HG03175 (cell line): ENCODE data around the gene NEB.
"Not testable (repeated sequence)": the region's sequence is repeated elsewhere in the genome, so short reads cannot be mapped to it uniquely, and the experiment has no call there.

Experiments used
- ATAC-seq: cut with Tn5 transposase; IDR thresholded peaks from one replicate; pipeline ENCODE4 v1.9.1; 2021; ENCODE audit warnings: mild to moderate bottlenecking, moderate library complexity; ENCODE audit not compliant: unreplicated experiment

Gene NEB

DNA sequence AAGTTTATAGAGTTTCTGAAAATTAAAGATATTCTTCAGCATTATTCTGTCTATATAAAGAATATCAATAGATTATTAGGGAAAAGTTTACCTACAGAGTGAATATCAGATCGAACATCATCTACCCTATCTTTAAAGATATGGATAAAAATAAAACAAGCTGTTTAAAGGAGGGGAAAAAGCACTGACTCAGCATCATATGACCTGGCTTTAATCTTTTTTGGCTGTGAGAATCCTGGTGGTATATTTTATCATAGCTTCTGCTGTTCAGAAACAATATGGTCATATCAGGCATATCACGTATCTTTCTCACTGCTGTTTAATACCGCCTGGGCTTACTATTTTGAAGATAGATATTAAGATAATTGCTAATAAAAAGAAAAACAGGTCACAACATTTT lies 80.2 kb downstream of the NEB start:
- no peak for ATAC-seq

DNA sequence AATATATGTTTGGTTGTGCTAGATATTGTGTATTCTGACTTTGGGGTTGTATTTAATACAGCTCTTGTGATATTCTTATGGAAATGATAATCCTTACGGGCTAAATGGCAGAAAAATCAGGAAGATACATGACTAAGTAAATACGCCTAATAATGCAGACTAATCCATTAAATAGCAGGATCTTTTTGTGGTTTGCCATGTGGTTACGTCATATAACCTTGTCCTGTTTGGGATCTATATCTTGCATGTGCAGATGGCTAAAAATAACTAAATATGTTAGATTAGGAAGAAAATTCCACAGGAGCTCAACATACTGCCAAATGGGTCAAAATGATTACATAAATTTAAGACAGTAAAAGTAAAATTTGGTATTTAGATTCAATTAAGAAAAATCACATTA lies 83.0 kb downstream of the NEB start:
- no peak for ATAC-seq

GRCh38 chr2:151650456-151650855 lies 83.8 kb downstream of the NEB start:
- no peak for ATAC-seq

GRCh38 chr2:151649966-151650365 lies 84.3 kb downstream of the NEB start:
- ATAC-seq, result no peak

DNA sequence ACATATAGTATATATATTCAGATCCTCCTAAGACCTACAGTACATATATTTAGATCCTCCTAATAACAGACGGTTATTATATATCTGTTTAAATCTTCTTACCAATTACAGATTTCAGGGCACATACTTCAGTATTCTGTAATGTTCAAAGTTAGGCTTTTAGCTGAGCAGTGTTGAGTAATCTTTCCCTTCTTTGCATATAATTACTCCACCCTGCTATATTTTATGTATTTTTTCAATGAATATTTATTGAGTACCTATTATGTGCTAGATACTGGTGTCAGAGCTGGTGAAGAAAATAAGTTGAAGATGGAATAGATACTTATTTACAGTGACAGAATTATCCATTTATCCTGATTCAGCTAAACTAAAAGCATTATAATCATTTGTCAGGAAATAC lies 84.9 kb downstream of the NEB start:
- ATAC-seq, result no peak

DNA sequence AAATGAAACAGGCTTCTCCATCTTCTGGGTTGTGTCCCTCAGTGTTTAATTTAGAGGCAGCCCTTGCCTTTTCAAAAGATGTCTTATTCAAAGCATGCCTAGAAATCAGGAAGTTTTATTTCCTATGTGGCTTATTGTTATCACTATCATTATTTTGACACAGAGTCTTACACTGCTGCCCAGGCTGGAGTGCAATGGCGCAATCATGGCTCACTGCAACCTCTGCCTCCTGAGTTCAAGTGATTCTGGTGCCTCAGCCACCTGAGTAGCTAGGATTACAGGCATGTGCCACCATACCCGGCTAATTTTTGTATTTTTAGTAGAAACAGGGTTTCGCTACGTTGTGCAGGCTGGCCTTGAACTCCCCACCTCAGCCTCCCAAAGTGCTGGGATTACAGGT lies 87.8 kb downstream of the NEB start:
- ATAC-seq, result not testable (repeated sequence)

DNA sequence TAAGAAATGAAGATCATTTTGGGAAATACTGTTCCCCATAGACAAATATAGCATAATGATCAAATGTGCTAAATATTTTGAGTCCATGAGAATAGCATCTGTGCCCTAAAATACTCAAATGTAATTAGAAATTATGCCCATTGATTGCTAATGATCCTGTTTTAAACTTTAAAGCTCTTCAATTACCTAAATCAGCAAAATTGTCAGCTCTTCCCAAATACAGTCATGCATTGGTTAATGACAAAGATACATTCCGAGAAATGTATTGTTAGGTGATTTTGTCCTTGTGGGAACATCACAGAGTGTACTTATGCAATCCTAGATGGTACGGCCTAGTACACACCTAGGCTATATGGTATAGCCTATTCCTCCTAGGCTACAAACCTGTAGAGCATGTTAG lies 89.7 kb downstream of the NEB start:
- no peak for ATAC-seq

DNA sequence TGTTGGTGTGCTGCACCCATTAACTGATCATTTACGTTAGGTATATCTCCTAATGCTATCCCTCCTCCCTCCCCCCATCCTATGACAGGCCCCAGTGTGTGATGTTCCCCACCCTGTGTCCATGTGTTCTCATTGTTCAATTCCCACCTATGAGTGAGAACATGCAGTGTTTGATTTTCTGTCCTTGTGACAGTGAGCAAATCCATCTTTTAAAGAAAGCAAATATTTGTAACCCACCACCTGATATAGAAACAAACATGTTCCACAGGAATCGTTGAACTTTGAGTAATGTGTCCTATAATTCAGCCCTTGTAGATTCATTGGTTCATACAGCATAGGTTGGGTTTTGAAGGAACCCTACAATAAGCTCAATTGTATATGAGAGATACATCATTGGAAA lies 92.4 kb downstream of the NEB start:
- ATAC-seq, result not testable (repeated sequence)

- no peak for ATAC-seq
Measured at GRCh38 chr2:151640087-151640486, 94.2 kb downstream of the NEB start.

GRCh38 chr2:151638990-151639389 lies 95.3 kb downstream of the NEB start:
- ATAC-seq, result no peak

DNA sequence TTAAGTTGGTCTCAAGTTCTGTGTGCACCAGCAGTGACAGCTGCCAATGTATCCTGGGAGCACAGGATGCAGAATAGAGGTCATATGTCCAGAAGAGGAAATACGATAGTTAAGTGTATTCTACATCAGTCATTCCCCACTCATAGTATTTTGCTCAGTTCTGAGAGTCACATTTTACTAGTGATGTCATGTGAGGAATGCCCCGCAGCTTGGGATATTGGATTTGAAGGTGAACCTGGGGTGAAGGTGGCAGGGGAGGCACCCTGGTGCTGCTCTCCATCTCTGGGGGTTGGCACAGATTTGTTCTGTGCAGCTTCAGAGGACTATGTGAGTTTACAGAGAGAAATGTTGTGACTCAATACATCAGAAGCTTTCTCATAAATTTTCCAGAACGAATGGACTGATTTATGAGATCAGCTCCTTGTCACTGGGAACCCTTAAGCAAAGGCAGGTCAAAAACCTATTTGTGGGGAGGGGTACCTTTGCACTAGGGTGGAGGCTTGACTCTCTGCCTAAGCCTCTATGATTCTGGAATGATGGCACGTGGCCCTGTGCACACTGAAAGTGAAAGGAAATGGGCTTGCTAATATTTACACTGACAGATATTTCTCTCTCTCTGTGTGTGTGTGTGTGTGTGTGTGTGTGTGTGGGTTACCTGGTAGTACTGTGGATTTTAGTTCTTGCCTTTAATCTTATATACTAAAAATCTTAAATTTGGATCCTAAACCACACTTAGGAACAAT lies 95.9 kb downstream of the NEB start:
- peak; percentile 71 for ATAC-seq

DNA sequence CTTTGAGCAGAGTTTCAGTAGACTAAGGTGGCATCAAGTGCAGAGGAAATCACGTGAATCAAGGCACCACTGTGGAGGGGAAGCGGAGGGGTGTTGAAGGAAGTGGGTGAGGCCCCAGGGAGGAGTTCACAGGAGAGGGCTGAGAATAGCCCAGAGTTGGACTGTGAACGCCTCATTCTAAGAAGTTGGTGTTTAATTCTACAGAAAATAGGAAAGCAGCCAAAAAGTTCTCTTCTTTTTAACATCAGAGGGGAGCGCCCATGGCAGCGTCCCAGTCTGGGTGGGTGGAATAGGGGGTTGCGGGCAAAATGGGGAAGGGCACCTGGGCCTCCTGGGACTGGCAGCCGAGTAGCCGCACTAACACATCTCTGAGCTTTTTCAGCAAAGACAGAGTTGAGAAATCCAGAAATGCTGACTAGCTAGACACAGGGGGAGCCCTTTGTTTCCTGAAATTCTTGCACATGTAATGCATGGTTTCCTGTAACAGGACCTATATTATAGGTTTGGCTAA lies 97.0 kb downstream of the NEB start:
- ATAC-seq, result peak; percentile 77

GRCh38 chr2:151634736-151635467 lies 99.4 kb downstream of the NEB start:
- no peak for ATAC-seq

GRCh38 chr2:151632993-151633565 lies 101.2 kb downstream of the NEB start:
- no peak for ATAC-seq

DNA sequence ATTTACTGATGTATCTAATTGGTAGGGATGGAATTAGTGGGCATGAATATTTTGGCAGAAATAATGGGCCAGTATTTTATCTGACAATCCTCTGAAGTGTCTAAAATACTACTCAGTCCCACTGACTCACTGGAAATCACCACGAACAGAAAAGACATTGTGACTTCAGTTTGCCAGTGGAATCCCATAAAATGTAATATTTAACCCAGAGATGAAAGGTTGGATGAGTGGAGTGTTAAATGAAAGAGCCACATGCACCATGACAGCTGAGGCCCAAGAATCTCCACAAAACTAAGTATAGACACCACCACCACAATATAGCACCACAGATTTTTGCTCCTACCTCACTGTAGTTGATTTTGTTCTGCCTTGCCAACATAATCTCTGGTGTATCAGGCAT lies 103.9 kb downstream of the NEB start:
- ATAC-seq, result no peak

DNA sequence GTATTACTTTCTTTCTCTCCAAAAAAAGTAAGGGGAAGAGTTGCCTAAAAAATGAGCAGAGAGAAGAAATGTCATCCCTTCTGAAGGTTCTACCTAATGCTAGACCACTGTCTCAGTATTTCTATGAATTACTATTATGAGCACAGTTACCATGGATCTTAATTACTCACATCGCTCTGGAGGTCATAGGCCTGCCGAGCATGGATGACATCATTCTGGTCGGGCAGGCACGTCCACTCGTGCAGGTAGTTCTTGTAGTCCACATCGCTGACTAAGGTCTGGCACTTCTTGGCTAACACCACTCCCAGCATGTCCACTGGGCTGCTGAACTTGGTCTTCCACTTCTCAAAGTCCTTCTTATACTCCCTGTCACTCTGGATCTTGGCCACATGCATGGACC lies 106.9 kb downstream of the NEB start:
- no peak for ATAC-seq

- no peak for ATAC-seq
Measured at GRCh38 chr2:151624271-151624670, 110.0 kb downstream of the NEB start.

- ATAC-seq, result no peak
Measured at GRCh38 chr2:151623631-151624030, 110.6 kb downstream of the NEB start.

- no peak for ATAC-seq
Measured at GRCh38 chr2:151620761-151621160, 113.5 kb downstream of the NEB start.

- no peak for ATAC-seq
Measured at GRCh38 chr2:151619337-151619989, 114.8 kb downstream of the NEB start.

DNA sequence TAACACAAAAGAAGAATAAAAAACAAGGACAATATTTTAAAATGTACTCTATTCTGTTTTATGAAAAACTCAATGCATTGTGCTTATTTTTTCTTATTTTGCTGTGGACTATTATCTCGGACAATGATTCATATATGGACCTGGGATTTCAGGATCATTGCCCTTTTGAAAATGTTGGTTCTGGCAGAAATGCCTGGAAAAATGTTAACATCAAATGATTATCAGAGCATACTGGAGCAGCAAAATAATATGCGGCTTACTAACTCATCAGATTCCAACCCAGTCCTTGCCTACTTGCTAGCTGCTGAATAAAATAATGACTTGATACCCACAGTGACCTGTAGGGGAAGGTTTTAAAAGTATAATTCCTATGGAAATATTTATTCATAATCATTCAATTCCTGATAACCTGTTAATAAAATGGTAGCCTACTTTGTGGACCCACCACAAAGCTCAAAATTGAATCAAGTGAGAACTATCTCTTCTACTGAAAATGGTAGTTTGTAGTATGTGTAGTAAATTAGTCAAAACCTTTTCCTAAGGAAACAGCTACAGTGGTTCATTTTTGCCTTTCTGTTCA lies 117.4 kb downstream of the NEB start:
- no peak for ATAC-seq
